IMR-90 (cell line): ENCODE measurements around the gene CMKLR1. TPM values are rescaled to one million over a fixed set of nuclear protein-coding genes. Genes with fewer than 3 reads are reported as not detected.

ENCODE experiments used
- ATAC-seq: fragments of 200-7000 bp; cut with Tn5 transposase; 2 replicates; pipeline ENCODE4 v1.9.1; 2020; ENCODE audit warnings: low read depth, mild to moderate bottlenecking, moderate library complexity
- BruUV-seq: library from RNA; stranded (reverse); fragments of 400-500 nt; replicated peaks from 2 replicates; lab custom pipeline; 2021; lab: Mats Ljungman, UMichigan
- CTCF ChIA-PET: fragments of 300-600 bp; formaldehyde crosslinking; extraction: SDS; loops from one replicate; lab custom pipeline; 2021; ENCODE audit warnings: antibody characterized with exemption; lab: Yijun Ruan, JAX
- POLR2A ChIA-PET: fragments of 300-600 bp; sonication (Branson Sonifier 250); formaldehyde crosslinking; loops from one replicate; lab custom pipeline; 2022; ENCODE audit warnings: antibody characterized with exemption; ENCODE audit not compliant: unreplicated experiment; lab: Charles Lee
- DNase-seq: peaks from one replicate; pipeline ENCODE4 v3.0.0; 2013
- H2AFZ ChIP-seq: replicated peaks from 2 replicates; pipeline ENCODE3; 2013; ENCODE audit warnings: low read length, mild to moderate bottlenecking; ENCODE audit not compliant: poor library complexity
- H2AK5ac ChIP-seq: 2 replicates; pipeline ENCODE4 v1.6.1; 2013; ENCODE audit warnings: low read depth, low read length, inconsistent platforms
- H2AK9ac ChIP-seq: replicated peaks from 2 replicates; pipeline ENCODE3; 2013; ENCODE audit warnings: mild to moderate bottlenecking, low read depth, low read length, moderate library complexity; ENCODE audit not compliant: poor library complexity
- H2BK120ac ChIP-seq: 2 replicates; pipeline ENCODE4 v1.6.1; 2013; ENCODE audit warnings: low read depth, low read length, inconsistent platforms
- H2BK15ac ChIP-seq: 3 replicates; pipeline ENCODE4 v1.6.1; 2013; ENCODE audit warnings: low read depth, low read length, inconsistent platforms
- H2BK20ac ChIP-seq: 2 replicates; pipeline ENCODE4 v1.6.1; 2013; ENCODE audit warnings: low read depth, mild to moderate bottlenecking, inconsistent platforms, low read length, moderate library complexity
- H2BK5ac ChIP-seq: 2 replicates; pipeline ENCODE4 v1.6.1; 2013; ENCODE audit warnings: mild to moderate bottlenecking, low read depth, low read length, inconsistent platforms; ENCODE audit not compliant: poor library complexity, severe bottlenecking
- H3K14ac ChIP-seq: replicated peaks from 2 replicates; pipeline ENCODE4 v1.6.1; 2013; ENCODE audit warnings: low read depth, low read length, inconsistent platforms
- H3K18ac ChIP-seq: 2 replicates; pipeline ENCODE4 v1.6.1; 2013; ENCODE audit warnings: low read depth, low read length, control low read depth
- H3K23ac ChIP-seq: 2 replicates; pipeline ENCODE4 v1.6.1; 2013; ENCODE audit warnings: low read depth, low read length, inconsistent platforms
- H3K27ac ChIP-seq: 2 replicates; pipeline ENCODE4 v1.5.1; 2013; ENCODE audit warnings: mild to moderate bottlenecking, control low read depth, low read length; ENCODE audit not compliant: insufficient read depth
- H3K27me3 ChIP-seq: 2 replicates; pipeline ENCODE4 v1.6.1; 2013; ENCODE audit warnings: low read length; ENCODE audit not compliant: control insufficient read depth, insufficient read depth
- H3K36me3 ChIP-seq: 2 replicates; pipeline ENCODE4 v1.6.1; 2013; ENCODE audit warnings: low read length, mixed read lengths; ENCODE audit not compliant: control insufficient read depth, insufficient read depth
- H3K4ac ChIP-seq: 2 replicates; pipeline ENCODE4 v1.6.1; 2013; ENCODE audit warnings: low read depth, low read length, inconsistent platforms
- H3K4me1 ChIP-seq: 2 replicates; pipeline ENCODE4 v1.6.1; 2013; ENCODE audit warnings: low read length, mixed read lengths; ENCODE audit not compliant: control insufficient read depth, insufficient read depth
- H3K4me2 ChIP-seq: 2 replicates; pipeline ENCODE4 v1.6.1; 2013; ENCODE audit warnings: low read depth, mild to moderate bottlenecking, control low read depth, low read length, moderate library complexity
- H3K4me3 ChIP-seq: 2 replicates; pipeline ENCODE4 v1.5.1; 2013; ENCODE audit warnings: low read depth, mild to moderate bottlenecking, control low read depth, low read length, moderate library complexity; ENCODE audit not compliant: insufficient read depth
- H3K56ac ChIP-seq: 2 replicates; pipeline ENCODE4 v1.6.1; 2013; ENCODE audit warnings: low read length, inconsistent platforms; ENCODE audit not compliant: insufficient read depth; ENCODE audit errors: extremely low read depth
- H3K79me1 ChIP-seq, 2 experiments: 2 replicates each; pipeline ENCODE4 v1.6.1; 2013; ENCODE audit warnings: low read length in 2 of 2, inconsistent platforms in 1 of 2, low read depth in 1 of 2
- H3K9ac ChIP-seq: 2 replicates; pipeline ENCODE4 v1.6.1; 2013; ENCODE audit warnings: low read depth, low read length, control low read depth
- H3K9me1 ChIP-seq: 2 replicates; pipeline ENCODE4 v1.6.1; 2013; ENCODE audit warnings: low read length, inconsistent platforms; ENCODE audit not compliant: insufficient read depth
- H3K9me3 ChIP-seq: 2 replicates; pipeline ENCODE4 v1.6.1; 2013; ENCODE audit warnings: low read length; ENCODE audit not compliant: control insufficient read depth, insufficient read depth
- H4K20me1 ChIP-seq: 2 replicates; pipeline ENCODE4 v1.6.1; 2013; ENCODE audit warnings: low read length, inconsistent platforms; ENCODE audit not compliant: insufficient read depth
- H4K5ac ChIP-seq: 2 replicates; pipeline ENCODE4 v1.6.1; 2013; ENCODE audit warnings: mild to moderate bottlenecking, low read depth, low read length, control low read depth
- H4K8ac ChIP-seq, 2 experiments: 2 replicates each; pipeline ENCODE4 v1.6.1; 2013; ENCODE audit warnings: low read depth in 2 of 2, low read length in 2 of 2, control low read depth in 1 of 2, inconsistent platforms in 1 of 2
- H4K91ac ChIP-seq: 2 replicates; pipeline ENCODE4 v1.6.1; 2013; ENCODE audit warnings: low read depth, low read length, inconsistent platforms; ENCODE audit not compliant: insufficient read depth
- NFE2L2 ChIP-seq: fragments of 150-350 bp; IDR thresholded peaks from 2 replicates; pipeline ENCODE4 v1.6.1; 2016; ENCODE audit warnings: low read depth, mild to moderate bottlenecking, low read length
- WGBS, 2 experiments: methylation state at CpG; one replicate each; pipeline versions ENCODE4 v1.1.5 to v1.1.7; 2013; ENCODE audit warnings: missing lambda C conversion rate in 2 of 2; ENCODE audit not compliant: insufficient read length in 1 of 2; ENCODE audit errors: extremely low coverage in 2 of 2; 5-methylcytosine and 5-hydroxymethylcytosine counted together
- dilution Hi-C: fragments of 300-500 bp; cut with HindIII; formaldehyde crosslinking; loops from one replicate; pipeline ENCODE4 v1.14.3; 2018; ENCODE audit warnings: low sequenced_read_pairs; ENCODE audit not compliant: unreplicated experiment
- in situ Hi-C: fragments of 300-500 bp; cut with MboI; formaldehyde crosslinking; loops from 3 replicates; pipeline ENCODE4 v1.14.3; 2019; ENCODE audit warnings: low sequenced_read_pairs, inconsistent platforms, mixed read lengths
- intact Hi-C: fragments of 100-400 bp; cut with micrococcal nuclease; formaldehyde crosslinking; loops from 2 replicates; pipeline ENCODE4 v1.10.0; 2022
- polyA plus RNA-seq, 3 experiments: library from polyadenylated mRNA; depleted of rRNA; stranded (reverse); fragments of >200 nt; gene quantifications; 2 replicates each; pipeline ENCODE4 v1.2.3, GENCODE V29; 2012; ENCODE audit warnings: low replicate concordance in 1 of 3
- total RNA-seq: library from RNA; depleted of rRNA; stranded (reverse); fragments of >200 nt; gene quantifications from 2 replicates; pipeline ENCODE4 v1.2.3, GENCODE V29; 2012

Gene CMKLR1
- total and polyA plus RNA-seq, 2 of the 4 experiments (the other 2 are of a cell fraction) = not detected

GRCh38 chr12:108367436-108367835, 28.3 kb upstream of the CMKLR1 start:
- WGBS, 2 experiments = 50% methylated on average over 4 of the region's 7 CpGs; no CpG with 5 or more reads in 1 of the 2 experiments
- ATAC-seq (no peak), DNase-seq (no peak)
- Histone ChIP-seq H3K36me3 (no peaks in the 10 kb centered on the region), H3K79me1 (no peaks in the 10 kb centered on the region), H3K27ac (no peak overlapping the region), H2BK20ac (no peak overlapping the region), H3K4ac (no peak overlapping the region), H4K8ac (no peak overlapping the region), H4K91ac (no peak overlapping the region), H2AFZ (no peak overlapping the region), H3K56ac (no peak overlapping the region), H4K5ac (no peak overlapping the region), H3K14ac (no peak overlapping the region), H3K4me1 (no peaks in the 10 kb centered on the region), H4K20me1 (no peaks in the 10 kb centered on the region), H3K18ac (no peak overlapping the region), H2AK5ac (no peak overlapping the region), H3K23ac (no peak overlapping the region), H3K4me2 (no peak overlapping the region), H3K4me3 (no peak overlapping the region), H3K9ac (no peak overlapping the region), H2AK9ac (no peak overlapping the region), H3K9me1 (0 out of 2 replicates have a peak, but pooled peaks cover 3% of the 10 kb centered on the region), H2BK15ac (no peak overlapping the region), H2BK5ac (no peak overlapping the region), H3K27me3 (no peaks in the 10 kb centered on the region), H3K9me3 (no peaks in the 10 kb centered on the region), H2BK120ac (no peak overlapping the region)
- no peak for TF ChIP-seq NFE2L2
- BruUV-seq = no TSS peak
- dilution Hi-C loops (no loop called here), in situ Hi-C loops (no loop called here), intact Hi-C loops (no loop called here)
- ChIA-PET POLR2A (no interaction called here), CTCF (no interaction called here)
